Measurements from ENCODE around the gene CADM2.
"Not testable (repeated sequence)": the region's sequence is repeated elsewhere in the genome, so short reads cannot be mapped to it uniquely, and the experiment has no call there.

CADM2 gene

GRCh38 chr3:85672761-85673160, 714.0 kb downstream of the CADM2 start:
- DNase-seq (ENCODE audit: low spot score) = no peak

- no peak for DNase-seq (ENCODE audit: low spot score)
Observed at GRCh38 chr3:85678713-85679112, 719.9 kb downstream of the CADM2 start.

- DNase-seq (ENCODE audit: low spot score) = no peak
Observed at GRCh38 chr3:85681906-85682305, 723.1 kb downstream of the CADM2 start.

GRCh38 chr3:85691196-85691595, 732.4 kb downstream of the CADM2 start:
- DNase-seq (ENCODE audit: low spot score) = no peak

- DNase-seq (ENCODE audit: low spot score) = no peak
Observed at GRCh38 chr3:85697156-85697555, 738.4 kb downstream of the CADM2 start.

- no peak for DNase-seq (ENCODE audit: low spot score)
Observed at GRCh38 chr3:85706130-85706529, 747.3 kb downstream of the CADM2 start.

- not testable (repeated sequence) for DNase-seq (ENCODE audit: low spot score)
Observed at GRCh38 chr3:85708325-85708724, 749.5 kb downstream of the CADM2 start.

- DNase-seq (ENCODE audit: low spot score) = no peak
Observed at GRCh38 chr3:85709346-85709892, 750.6 kb downstream of the CADM2 start.

- no peak for DNase-seq (ENCODE audit: low spot score)
Observed at GRCh38 chr3:85710490-85710889, 751.7 kb downstream of the CADM2 start.

- DNase-seq (ENCODE audit: low spot score) = no peak
Observed at GRCh38 chr3:85721409-85722145, 762.8 kb downstream of the CADM2 start.

- no peak for DNase-seq (ENCODE audit: low spot score)
Observed at GRCh38 chr3:85725809-85726208, 767.0 kb downstream of the CADM2 start.

GRCh38 chr3:85726241-85726640, 767.5 kb downstream of the CADM2 start:
- no peak for DNase-seq (ENCODE audit: low spot score)

- no peak for DNase-seq (ENCODE audit: low spot score)
Observed at GRCh38 chr3:85737846-85738245, 779.1 kb downstream of the CADM2 start.

- DNase-seq (ENCODE audit: low spot score) = no peak
Observed at GRCh38 chr3:85740561-85740960, 781.8 kb downstream of the CADM2 start.

GRCh38 chr3:85758442-85758841, 799.7 kb downstream of the CADM2 start:
- no peak for DNase-seq (ENCODE audit: low spot score)

GRCh38 chr3:85760342-85760741, 801.6 kb downstream of the CADM2 start:
- DNase-seq (ENCODE audit: low spot score) = no peak

GRCh38 chr3:85780806-85781205, 822.0 kb downstream of the CADM2 start:
- no peak for DNase-seq (ENCODE audit: low spot score)

- DNase-seq (ENCODE audit: low spot score) = no peak
Observed at GRCh38 chr3:85781806-85782205, 823.0 kb downstream of the CADM2 start.

- no peak for DNase-seq (ENCODE audit: low spot score)
Observed at GRCh38 chr3:85783291-85783690, 824.5 kb downstream of the CADM2 start.

GRCh38 chr3:85785766-85786165, 827.0 kb downstream of the CADM2 start:
- DNase-seq (ENCODE audit: low spot score) = no peak

GRCh38 chr3:85790445-85791030, 831.7 kb downstream of the CADM2 start:
- no peak for DNase-seq (ENCODE audit: low spot score)

GRCh38 chr3:85796140-85796539, 837.4 kb downstream of the CADM2 start:
- no peak for DNase-seq (ENCODE audit: low spot score)

GRCh38 chr3:85800676-85801075, 841.9 kb downstream of the CADM2 start:
- no peak for DNase-seq (ENCODE audit: low spot score)

- no peak for DNase-seq (ENCODE audit: low spot score)
Observed at GRCh38 chr3:85801955-85802354, 843.2 kb downstream of the CADM2 start.

All from activated CD4-positive, alpha-beta T cell treated with anti-CD3 and anti-CD28 coated beads, Interleukin-2, Interleukin-4, amounts not matched to agents 100 ng/mL and 50 ng/mL, durations not matched to agents 16 hours and 8 hours (primary cell).